Liver (tissue), 3 donors: Measurements from ENCODE around the gene TMEM45A.

Experiments
- ATF3 ChIP-seq: IDR thresholded peaks from 2 replicates; pipeline ENCODE4 v1.6.1; 2016; ENCODE audit warnings: antibody characterized with exemption
- TF ChIP-seq, protein P1 (sequence below): fragments of 150-350 bp; IDR thresholded peaks from 2 replicates; pipeline ENCODE4 v1.5.1; 2017; ENCODE audit warnings: improper control_type of control experiment, low read depth, low read length; ENCODE audit not compliant: missing input control
- donor health status: healthy.
- donor health status: healthy.

- TF ChIP-seq, protein P1, sequence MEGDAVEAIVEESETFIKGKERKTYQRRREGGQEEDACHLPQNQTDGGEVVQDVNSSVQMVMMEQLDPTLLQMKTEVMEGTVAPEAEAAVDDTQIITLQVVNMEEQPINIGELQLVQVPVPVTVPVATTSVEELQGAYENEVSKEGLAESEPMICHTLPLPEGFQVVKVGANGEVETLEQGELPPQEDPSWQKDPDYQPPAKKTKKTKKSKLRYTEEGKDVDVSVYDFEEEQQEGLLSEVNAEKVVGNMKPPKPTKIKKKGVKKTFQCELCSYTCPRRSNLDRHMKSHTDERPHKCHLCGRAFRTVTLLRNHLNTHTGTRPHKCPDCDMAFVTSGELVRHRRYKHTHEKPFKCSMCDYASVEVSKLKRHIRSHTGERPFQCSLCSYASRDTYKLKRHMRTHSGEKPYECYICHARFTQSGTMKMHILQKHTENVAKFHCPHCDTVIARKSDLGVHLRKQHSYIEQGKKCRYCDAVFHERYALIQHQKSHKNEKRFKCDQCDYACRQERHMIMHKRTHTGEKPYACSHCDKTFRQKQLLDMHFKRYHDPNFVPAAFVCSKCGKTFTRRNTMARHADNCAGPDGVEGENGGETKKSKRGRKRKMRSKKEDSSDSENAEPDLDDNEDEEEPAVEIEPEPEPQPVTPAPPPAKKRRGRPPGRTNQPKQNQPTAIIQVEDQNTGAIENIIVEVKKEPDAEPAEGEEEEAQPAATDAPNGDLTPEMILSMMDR = no peak
- TF ChIP-seq ATF3 = no peak
These were observed 44.3 kb upstream of the TMEM45A start for GRCh38 chr3:100448079-100448478.
